ENCODE measurements around the gene LTB4R2. TPM values are rescaled to one million over a fixed set of nuclear protein-coding genes. Genes with fewer than 3 reads are reported as not detected.
A peak's percentile ranks its signal among the peaks of the same experiment; 100 is the strongest.

The LTB4R2 gene
- polyA plus RNA-seq, 1 donor = 6.0 TPM

- H3K9me3 ChIP-seq (ENCODE audit: control insufficient read depth, low read depth, low read length) = no peaks in the 10 kb centered on the region
- DNase-seq = peak; percentile 93 to 97
- H3K4me3 ChIP-seq (ENCODE audit: low read length) = peak within 1 kb of the TSS; percentile 68
- H3K4me1 ChIP-seq (ENCODE audit: control insufficient read depth, insufficient read depth, low read length) = peaks cover 25% of the 10 kb centered on the region
- peaks cover 46% of the 10 kb centered on the region for H3K36me3 ChIP-seq (ENCODE audit: control insufficient read depth, insufficient read depth, low read length)
- H3K27ac ChIP-seq (ENCODE audit: low read length) = peak within 1 kb of the TSS; percentile 90
- WGBS (ENCODE audit: insufficient coverage, low lambda C conversion rate) = no CpG with 5 or more reads among the region's 75 CpGs
- H3K27me3 ChIP-seq (ENCODE audit: control insufficient read depth, insufficient read depth, low read length) = no peaks in the 10 kb centered on the region
These were observed 10.4 kb upstream of the LTB4R2 start, which contains the start of the genes DHRS1 and NOP9 for GRCh38 chr14:24299255-24300191. TSS of gene DHRS1 (minus strand) at chr14:24299780. CDS start at chr14:24299106, 674 bp downstream. TSS of gene NOP9 (plus strand) at chr14:24299850. CDS start at chr14:24299955, 105 bp downstream.

DNA sequence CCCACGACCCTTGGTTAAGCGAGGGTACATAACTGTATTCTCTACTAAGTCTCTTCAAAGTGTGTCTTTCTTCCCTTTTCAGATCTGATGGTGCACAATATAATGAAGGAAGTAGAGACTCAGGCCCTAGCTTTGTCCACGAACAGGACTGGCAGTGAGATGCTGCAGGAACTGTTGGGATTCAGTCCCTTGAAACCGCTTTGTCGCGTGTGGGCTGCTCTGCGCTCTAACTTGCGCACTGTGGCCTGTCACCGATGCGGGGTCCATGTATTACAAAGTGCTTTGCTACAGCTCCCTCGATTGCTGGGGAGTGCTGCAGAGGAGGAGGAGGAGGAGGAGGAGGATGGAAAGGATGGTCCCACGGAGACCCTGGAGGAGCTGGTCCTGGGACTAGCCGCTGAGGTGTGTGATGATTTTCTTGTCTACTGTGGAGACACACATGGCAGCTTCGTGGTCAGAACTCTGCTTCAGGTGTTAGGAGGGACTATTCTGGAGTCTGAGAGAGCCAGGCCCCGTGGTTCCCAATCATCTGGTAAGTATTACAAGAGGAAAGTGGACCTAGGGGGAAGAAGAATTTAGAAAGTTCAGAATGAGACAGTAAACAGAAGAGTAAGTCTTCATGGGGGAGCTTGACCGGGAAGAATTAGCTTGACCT is 9.5 kb upstream of the LTB4R2 start:
- no CpG with 5 or more reads among the region's 16 CpGs for WGBS (ENCODE audit: insufficient coverage, low lambda C conversion rate)
- no peaks in the 10 kb centered on the region for H3K27me3 ChIP-seq (ENCODE audit: control insufficient read depth, insufficient read depth, low read length)
- no peaks in the 10 kb centered on the region for H3K9me3 ChIP-seq (ENCODE audit: control insufficient read depth, low read depth, low read length)
- peak overlapping the region; percentile 68 for H3K4me3 ChIP-seq (ENCODE audit: low read length)
- peaks cover 25% of the 10 kb centered on the region for H3K4me1 ChIP-seq (ENCODE audit: control insufficient read depth, insufficient read depth, low read length)
- H3K36me3 ChIP-seq (ENCODE audit: control insufficient read depth, insufficient read depth, low read length) = peaks cover 52% of the 10 kb centered on the region
- DNase-seq = no peak
- H3K27ac ChIP-seq (ENCODE audit: low read length) = peak overlapping the region; percentile 90

GRCh38 chr14:24304019-24304387 is 5.9 kb upstream of the LTB4R2 start:
- Histone ChIP-seq H3K4me3 (ENCODE audit: low read length) (no peak overlapping the region), H3K27ac (ENCODE audit: low read length) (no peak overlapping the region), H3K9me3 (ENCODE audit: control insufficient read depth, low read depth, low read length) (no peaks in the 10 kb centered on the region), H3K27me3 (ENCODE audit: control insufficient read depth, insufficient read depth, low read length) (no peaks in the 10 kb centered on the region), H3K4me1 (ENCODE audit: control insufficient read depth, insufficient read depth, low read length) (peaks cover 39% of the 10 kb centered on the region), H3K36me3 (ENCODE audit: control insufficient read depth, insufficient read depth, low read length) (peaks cover 56% of the 10 kb centered on the region)
- WGBS (ENCODE audit: insufficient coverage, low lambda C conversion rate) = no CpG with 5 or more reads among the region's 11 CpGs
- DNase-seq = no peak

- peak overlapping the region; percentile 50 for H3K4me3 ChIP-seq (ENCODE audit: low read length)
- H3K27me3 ChIP-seq (ENCODE audit: control insufficient read depth, insufficient read depth, low read length) = no peaks in the 10 kb centered on the region
- DNase-seq = peak in 1 of 2 donors; percentile 42
- H3K9me3 ChIP-seq (ENCODE audit: control insufficient read depth, low read depth, low read length) = no peaks in the 10 kb centered on the region
- WGBS (ENCODE audit: insufficient coverage, low lambda C conversion rate) = 50% methylated on average over 2 of the region's 11 CpGs
- H3K4me1 ChIP-seq (ENCODE audit: control insufficient read depth, insufficient read depth, low read length) = peaks cover 47% of the 10 kb centered on the region
- peaks cover 48% of the 10 kb centered on the region for H3K36me3 ChIP-seq (ENCODE audit: control insufficient read depth, insufficient read depth, low read length)
- peak overlapping the region; percentile 97 for H3K27ac ChIP-seq (ENCODE audit: low read length)
These were observed 2.8 kb upstream of the LTB4R2 start for GRCh38 chr14:24307156-24307574.

- Histone ChIP-seq H3K9me3 (ENCODE audit: control insufficient read depth, low read depth, low read length) (no peaks in the 10 kb centered on the region), H3K4me3 (ENCODE audit: low read length) (peak within 1 kb of the TSS; percentile 50), H3K27ac (ENCODE audit: low read length) (peak within 1 kb of the TSS; percentile 97), H3K4me1 (ENCODE audit: control insufficient read depth, insufficient read depth, low read length) (peaks cover 44% of the 10 kb centered on the region), H3K36me3 (ENCODE audit: control insufficient read depth, insufficient read depth, low read length) (peaks cover 42% of the 10 kb centered on the region), H3K27me3 (ENCODE audit: control insufficient read depth, insufficient read depth, low read length) (no peaks in the 10 kb centered on the region)
- 50% methylated on average over 1 of the region's 6 CpGs for WGBS (ENCODE audit: insufficient coverage, low lambda C conversion rate)
- DNase-seq = peak; percentile 91 to 95
These were observed 2.2 kb upstream of the LTB4R2 start, which contains the start of gene CIDEB for GRCh38 chr14:24307575-24308341. TSS of gene CIDEB (minus strand) at chr14:24307977. CDS start at chr14:24307858, 119 bp downstream.

DNA sequence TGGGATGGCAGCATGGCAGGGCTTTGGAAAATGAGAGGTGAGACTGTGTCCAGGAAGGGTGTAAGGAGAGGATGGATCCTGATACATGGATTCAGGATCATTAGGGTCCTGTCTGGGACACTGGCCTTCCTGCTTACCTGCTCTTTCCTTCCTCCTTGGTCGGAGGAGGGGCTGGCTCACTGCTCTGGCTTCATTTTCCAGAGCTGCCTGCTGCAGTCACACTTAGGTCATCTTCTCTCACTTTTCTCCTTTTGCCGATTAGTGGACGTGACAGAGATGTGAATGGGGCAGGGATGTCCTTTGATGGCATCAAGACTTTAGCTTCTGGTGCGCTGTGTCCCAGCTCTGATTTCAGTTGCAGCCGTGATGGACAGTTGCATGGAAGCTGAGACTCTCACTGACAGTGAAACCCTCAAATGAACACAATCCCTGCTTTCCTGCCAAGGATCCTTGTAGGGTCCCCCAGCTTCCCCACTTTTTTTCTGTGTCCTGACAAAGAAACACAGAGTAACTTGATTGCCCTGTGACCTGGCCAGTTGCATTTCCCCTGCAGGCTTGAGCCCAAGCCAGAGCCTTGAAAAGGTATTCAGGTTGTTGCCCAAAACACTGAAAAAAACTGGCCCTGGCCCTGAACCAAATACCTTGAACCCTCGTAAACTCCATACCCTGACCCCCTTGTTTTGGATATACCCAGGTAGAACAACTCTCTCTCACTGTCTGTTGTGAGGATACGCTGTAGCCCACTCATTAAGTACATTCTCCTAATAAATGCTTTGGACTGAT is 1.4 kb upstream of the LTB4R2 start:
- no peak overlapping the region for H3K4me3 ChIP-seq (ENCODE audit: low read length)
- H3K36me3 ChIP-seq (ENCODE audit: control insufficient read depth, insufficient read depth, low read length) = peaks cover 36% of the 10 kb centered on the region
- no peaks in the 10 kb centered on the region for H3K27me3 ChIP-seq (ENCODE audit: control insufficient read depth, insufficient read depth, low read length)
- no peak for DNase-seq
- H3K27ac ChIP-seq (ENCODE audit: low read length) = peak overlapping the region; percentile 97
- no peaks in the 10 kb centered on the region for H3K9me3 ChIP-seq (ENCODE audit: control insufficient read depth, low read depth, low read length)
- WGBS (ENCODE audit: insufficient coverage, low lambda C conversion rate) = 100% methylated on average over 1 of the region's 7 CpGs
- peaks cover 41% of the 10 kb centered on the region for H3K4me1 ChIP-seq (ENCODE audit: control insufficient read depth, insufficient read depth, low read length)

DNA sequence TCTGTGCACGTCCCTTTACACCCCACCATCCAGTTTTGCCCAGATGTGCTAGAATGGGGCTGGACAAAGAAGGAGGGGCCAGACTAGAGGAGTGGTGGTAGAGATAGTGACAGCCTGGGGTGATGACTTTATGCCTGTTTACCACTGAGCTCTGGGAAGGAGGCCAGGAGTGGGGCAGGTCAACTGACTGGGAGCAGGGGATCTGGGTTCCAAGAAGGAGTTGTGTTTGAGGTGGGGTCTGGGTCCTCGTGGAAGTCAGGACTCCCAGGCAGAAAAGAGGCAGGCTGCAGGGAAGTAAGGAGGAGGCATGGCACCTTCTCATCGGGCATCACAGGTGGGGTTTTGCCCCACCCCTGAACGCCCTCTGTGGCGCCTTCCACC is 315 bp downstream of the LTB4R2 start:
- Histone ChIP-seq H3K4me1 (ENCODE audit: control insufficient read depth, insufficient read depth, low read length) (peaks cover 41% of the 10 kb centered on the region), H3K27ac (ENCODE audit: low read length) (peak overlapping the region; percentile 9)
- DNase-seq = peak in 1 of 2 donors; percentile 74

GRCh38 chr14:24310646-24311604 is 985 bp downstream of the LTB4R2 start, which contains the start of gene LTB4R:
TSS of gene LTB4R (plus strand) at chr14:24311502. CDS start at chr14:24315652, 4,150 bp downstream.
- H3K4me3 ChIP-seq (ENCODE audit: low read length) = peak within 1 kb of the TSS; percentile 13
- DNase-seq = peak in 1 of 2 donors; percentile 79
- H3K4me1 ChIP-seq (ENCODE audit: control insufficient read depth, insufficient read depth, low read length) = peaks cover 41% of the 10 kb centered on the region
- WGBS (ENCODE audit: insufficient coverage, low lambda C conversion rate) = no CpG with 5 or more reads among the region's 99 CpGs
- H3K36me3 ChIP-seq (ENCODE audit: control insufficient read depth, insufficient read depth, low read length) = peaks cover 13% of the 10 kb centered on the region
- H3K9me3 ChIP-seq (ENCODE audit: control insufficient read depth, low read depth, low read length) = peaks cover 2% of the 10 kb centered on the region
- H3K27ac ChIP-seq (ENCODE audit: low read length) = peak within 1 kb of the TSS; percentile 9
- peaks cover 11% of the 10 kb centered on the region for H3K27me3 ChIP-seq (ENCODE audit: control insufficient read depth, insufficient read depth, low read length)

More for the DNA sequence above, 315 bp downstream of the LTB4R2 start:
- H3K27me3 ChIP-seq (ENCODE audit: control insufficient read depth, insufficient read depth, low read length) = peaks cover 6% of the 10 kb centered on the region
- no peak overlapping the region for H3K4me3 ChIP-seq (ENCODE audit: low read length)
- H3K36me3 ChIP-seq (ENCODE audit: control insufficient read depth, insufficient read depth, low read length) = peaks cover 19% of the 10 kb centered on the region
- H3K9me3 ChIP-seq (ENCODE audit: control insufficient read depth, low read depth, low read length) = no peaks in the 10 kb centered on the region
- WGBS (ENCODE audit: insufficient coverage, low lambda C conversion rate) = no CpG with 5 or more reads among the region's 5 CpGs
